ENCODE results near the gene KRTAP3-3. TPM values are rescaled to one million over a fixed set of nuclear protein-coding genes. Genes with fewer than 3 reads are reported as not detected.

Gene KRTAP3-3
- total and polyA plus RNA-seq, 9 donors = not detected

- no peak for DNase-seq
- H3K27me3 ChIP-seq = no peaks in the 10 kb centered on the region
Observed at GRCh38 chr17:41009936-41010335, 16.0 kb upstream of the KRTAP3-3 start.

GRCh38 chr17:41009301-41009760 lies 15.4 kb upstream of the KRTAP3-3 start:
- H3K27ac ChIP-seq = no peak overlapping the region
- WGBS, 3 donors = 56 to 64% (median 61%) methylated on average over 4 of the region's 4 CpGs

More at GRCh38 chr17:41009936-41010335, 16.0 kb upstream of the KRTAP3-3 start:
- Histone ChIP-seq H3K27ac (no peak overlapping the region), H3K4me3 (no peak overlapping the region), H3K9me3 (no peaks in the 10 kb centered on the region), H3K36me3 (no peaks in the 10 kb centered on the region), H3K4me1 (ENCODE audit: insufficient read depth) (no peaks in the 10 kb centered on the region)
- TF ChIP-seq POLR2A (IDR thresholded peaks at IDR 0.05) (no peak), CTCF (IDR thresholded peaks at IDR 0.05) (no peak), EP300 (IDR thresholded peaks at IDR 0.05) (no peak)
- intact Hi-C loops (cut with DNase I) = loop anchor here in 1 of 4 donors (10.0 kb wide), 1 partner anchor 1975 kb away; no protein-coding TSS in a partner anchor
- 92 to 97% (median 92%) methylated on average over 1 of the region's 1 CpG for WGBS, 3 donors

GRCh38 chr17:41008811-41009210 lies 14.8 kb upstream of the KRTAP3-3 start, which contains the start of gene KRTAP3-1:
Gene KRTAP3-1 (minus strand): TSS chr17:41009128. CDS start chr17:41009074, 54 bp downstream.
- Histone ChIP-seq H3K27ac (no peak within 1 kb of the TSS), H3K4me3 (no peak within 1 kb of the TSS), H3K9me3 (no peaks in the 10 kb centered on the region), H3K36me3 (no peaks in the 10 kb centered on the region), H3K4me1 (ENCODE audit: insufficient read depth) (no peaks in the 10 kb centered on the region), H3K27me3 (no peaks in the 10 kb centered on the region)
- DNase-seq = no peak
- intact Hi-C loops (cut with DNase I) = loop anchor here in 1 of 4 donors (10.0 kb wide), 1 partner anchor 1974 kb away; no protein-coding TSS in a partner anchor
- no peak for TF ChIP-seq CTCF (IDR thresholded peaks at IDR 0.05)
- TF ChIP-seq EP300 (IDR thresholded peaks at IDR 0.05) = no peak
- TF ChIP-seq POLR2A (IDR thresholded peaks at IDR 0.05) = no peak
- WGBS, 3 donors = 84 to 89% (median 86%) methylated on average over 8 of the region's 8 CpGs

More at GRCh38 chr17:41009301-41009760, 15.4 kb upstream of the KRTAP3-3 start:
- intact Hi-C loops (cut with DNase I) = loop anchor here in 1 of 4 donors (10.0 kb wide), 1 partner anchor 1975 kb away; no protein-coding TSS in a partner anchor
- Histone ChIP-seq H3K4me3 (no peak overlapping the region), H3K4me1 (ENCODE audit: insufficient read depth) (no peaks in the 10 kb centered on the region), H3K9me3 (no peaks in the 10 kb centered on the region), H3K27me3 (no peaks in the 10 kb centered on the region), H3K36me3 (no peaks in the 10 kb centered on the region)
- no peak for DNase-seq
- TF ChIP-seq EP300 (IDR thresholded peaks at IDR 0.05) (no peak), CTCF (IDR thresholded peaks at IDR 0.05) (no peak), POLR2A (IDR thresholded peaks at IDR 0.05) (no peak)

GRCh38 chr17:41004397-41004796 lies 10.4 kb upstream of the KRTAP3-3 start:
- WGBS, 3 donors = 88 to 95% (median 95%) methylated on average over 3 of the region's 3 CpGs
- H3K36me3 ChIP-seq = no peaks in the 10 kb centered on the region
- H3K4me3 ChIP-seq = no peak overlapping the region
- intact Hi-C loops (cut with DNase I) = loop anchor here in 1 of 4 donors (10.0 kb wide), 1 partner anchor 1970 kb away; no protein-coding TSS in a partner anchor
- no peak overlapping the region for H3K27ac ChIP-seq
- H3K27me3 ChIP-seq = no peaks in the 10 kb centered on the region
- H3K4me1 ChIP-seq (ENCODE audit: insufficient read depth) = no peaks in the 10 kb centered on the region
- no peaks in the 10 kb centered on the region for H3K9me3 ChIP-seq
- DNase-seq = no peak
- TF ChIP-seq POLR2A (IDR thresholded peaks at IDR 0.05) (no peak), EP300 (IDR thresholded peaks at IDR 0.05) (no peak), CTCF (IDR thresholded peaks at IDR 0.05) (no peak)
